NCI-H128 (cell line): Measurements from ENCODE around the gene PAMR1.

Experiments
- DNase-seq: peaks from one replicate; lab custom pipeline; 2025; ENCODE audit not compliant: unreplicated experiment; lab: John Stamatoyannopoulos, UW

Gene PAMR1

DNA sequence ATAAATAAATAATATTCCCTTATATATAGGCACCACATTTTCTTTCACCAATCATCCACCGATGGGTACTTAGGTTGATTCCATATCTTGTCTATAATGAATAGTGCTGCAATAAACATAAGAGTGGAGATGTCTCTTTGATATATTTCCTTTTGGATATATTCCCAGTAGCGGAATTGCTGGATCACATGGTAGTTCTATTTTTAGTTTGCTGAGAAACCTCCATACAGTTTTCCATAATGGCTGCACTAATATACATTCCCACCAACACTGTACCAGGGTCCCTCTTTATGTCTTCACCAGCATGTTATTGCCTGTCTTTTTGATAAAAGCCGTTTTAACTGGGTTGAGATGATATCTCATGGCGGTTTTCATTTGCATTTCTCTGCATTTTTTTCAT, 23.6 kb downstream of the PAMR1 start:
- no peak for DNase-seq

DNA sequence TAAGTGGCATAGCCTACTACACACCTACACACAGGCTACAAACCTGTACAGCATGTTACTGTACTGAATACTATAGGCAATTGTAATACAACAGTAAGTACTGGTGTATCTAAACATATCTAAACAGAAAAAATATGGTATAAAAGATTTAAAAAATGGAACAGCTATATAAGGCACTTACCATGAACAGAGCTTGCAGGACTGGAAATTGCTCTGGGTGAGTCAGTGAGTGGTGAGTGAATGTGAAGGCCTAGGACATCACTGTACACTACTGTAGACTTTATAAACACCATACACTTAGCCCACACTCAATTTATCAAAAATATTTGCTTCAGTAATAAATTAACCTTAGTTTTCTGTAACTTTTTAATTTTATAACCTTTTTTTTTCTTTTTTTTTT, 24.7 kb downstream of the PAMR1 start:
- DNase-seq, result no peak

DNA sequence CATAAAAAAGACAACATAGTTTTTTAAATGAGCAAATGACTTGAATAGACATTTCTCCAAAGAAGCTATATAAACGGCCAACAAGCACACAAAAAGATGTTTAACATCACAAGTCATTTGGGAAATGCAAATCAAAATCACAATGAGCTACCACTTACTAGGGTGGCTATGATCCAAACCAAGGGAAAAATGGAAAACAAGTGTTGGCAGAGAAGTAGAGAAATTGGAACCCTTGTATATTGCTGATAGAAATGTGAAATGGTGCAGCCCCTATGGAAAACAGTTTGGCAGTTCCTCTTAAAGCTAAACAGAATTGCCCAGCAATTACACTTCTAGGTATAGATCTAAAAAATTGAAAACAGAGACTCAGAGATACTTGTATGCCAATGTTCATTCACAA, 29.0 kb downstream of the PAMR1 start:
- no peak for DNase-seq

DNA sequence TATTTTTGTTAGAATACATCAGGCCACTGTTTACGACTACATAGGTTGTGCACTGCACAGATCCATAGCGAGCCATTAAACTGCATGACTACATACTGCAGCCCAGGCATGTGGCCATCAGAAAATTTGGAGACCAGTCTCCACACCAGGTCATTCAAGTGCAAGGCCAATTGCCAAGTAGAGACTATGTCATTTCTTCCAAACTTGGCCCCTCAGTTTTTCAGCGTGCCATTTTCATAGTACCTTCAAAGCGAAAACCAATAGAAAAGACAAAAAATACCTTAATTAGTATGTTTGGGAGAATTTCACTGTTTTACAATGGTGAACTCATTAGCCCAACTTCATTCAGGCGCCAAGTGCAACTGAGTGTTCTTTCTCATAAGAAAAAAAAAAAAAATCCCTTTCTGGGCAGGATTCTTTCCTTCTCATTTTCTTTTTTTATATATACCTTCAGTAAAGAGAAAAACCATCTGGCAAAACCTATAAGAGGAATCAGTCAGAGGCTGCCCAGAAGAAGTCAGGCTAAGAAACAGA, 30.4 kb downstream of the PAMR1 start:
- DNase-seq, result no peak

DNA sequence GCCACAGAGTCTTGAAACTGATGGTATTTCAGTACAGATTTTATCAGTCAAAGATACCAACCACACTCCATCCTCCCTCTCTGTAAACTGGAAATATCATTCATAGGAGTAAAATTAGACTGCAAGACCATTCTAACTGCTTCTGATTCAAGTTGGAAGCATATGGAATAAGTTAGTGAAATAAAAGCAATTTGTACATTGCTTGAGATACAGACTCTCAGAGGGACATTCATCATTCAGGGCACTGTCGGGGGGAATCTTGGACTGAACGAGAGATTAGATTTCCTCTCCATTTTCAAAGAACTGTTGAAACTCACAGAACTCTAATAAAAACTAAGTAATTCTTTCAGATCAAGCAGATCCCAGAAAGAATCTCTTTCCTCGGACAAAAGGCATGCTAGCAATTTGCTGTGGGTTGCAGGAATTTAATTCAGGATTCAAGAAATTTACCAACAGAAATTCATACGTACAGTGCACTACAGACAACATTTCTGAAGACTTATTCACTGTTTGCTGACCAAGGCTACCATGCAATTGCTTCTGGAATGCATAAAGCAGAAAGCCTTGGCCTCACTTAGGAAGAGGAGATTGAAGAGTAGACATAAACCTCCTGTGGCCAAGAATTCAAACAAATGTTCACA, 34.1 kb downstream of the PAMR1 start:
- DNase-seq, result no peak

DNA sequence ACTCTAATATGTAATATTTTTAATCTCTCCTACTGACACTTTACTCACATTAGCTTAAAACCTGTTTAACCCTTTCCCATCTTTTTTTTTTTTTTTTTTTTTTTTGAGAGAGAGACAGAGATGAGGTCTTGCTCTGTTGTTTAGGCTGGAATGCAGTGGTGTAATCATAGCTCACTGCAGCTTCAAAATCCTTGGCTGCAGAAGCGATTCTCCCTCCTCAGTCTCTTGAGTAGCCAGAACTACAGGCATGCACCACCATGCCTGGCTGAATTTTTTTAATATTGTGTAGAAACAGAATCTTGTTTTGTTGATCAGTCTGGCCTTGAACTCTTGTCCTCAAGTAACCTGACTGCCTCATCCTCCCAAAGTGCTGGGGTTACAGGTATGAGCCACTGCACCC, 37.3 kb downstream of the PAMR1 start:
- DNase-seq, result no peak

DNA sequence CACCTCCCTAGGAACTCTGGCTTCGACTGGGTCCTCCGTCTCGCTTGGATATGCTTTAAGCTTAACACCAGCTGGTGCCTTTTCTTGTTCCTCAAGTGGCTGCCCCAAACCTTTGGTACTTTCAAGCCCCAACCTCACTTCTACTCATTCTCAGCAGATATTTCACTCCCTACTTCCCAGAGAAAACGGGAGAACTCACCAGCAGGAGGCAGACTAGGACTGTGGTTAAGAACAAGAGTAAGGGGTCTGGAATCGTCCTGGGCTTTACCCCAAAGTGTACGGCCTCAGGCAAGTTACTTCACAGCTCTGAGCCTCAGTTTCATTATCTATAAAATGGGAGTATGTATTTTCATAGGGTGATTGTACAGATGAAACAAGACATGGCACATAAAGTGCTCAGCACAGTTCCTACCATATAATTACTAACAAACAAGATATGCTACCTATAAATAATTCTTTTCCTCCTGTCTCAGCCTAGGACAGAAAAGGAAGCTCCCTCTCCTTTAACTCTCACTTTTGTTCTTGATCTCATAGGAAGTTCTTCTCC, 37.8 kb downstream of the PAMR1 start:
- DNase-seq, result no peak

DNA sequence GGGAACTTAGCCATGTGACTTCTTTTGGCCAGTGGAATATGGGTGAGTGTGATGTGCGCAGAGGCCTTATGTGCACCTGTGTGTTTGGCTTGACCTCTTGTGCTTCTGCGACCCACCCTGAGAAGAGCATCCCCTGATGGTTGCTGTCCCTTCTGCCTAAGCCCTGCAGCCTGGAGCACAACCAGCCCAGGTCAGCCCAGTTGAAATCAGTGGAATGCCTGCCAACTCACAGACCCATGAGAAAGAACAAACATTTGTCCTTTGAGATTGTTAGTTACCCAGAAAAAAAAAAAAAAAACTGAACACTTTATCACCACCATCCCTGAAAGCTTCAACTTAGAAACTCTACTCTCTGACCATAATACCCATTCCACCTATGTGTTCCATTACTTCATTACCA, 38.5 kb downstream of the PAMR1 start:
- no peak for DNase-seq

DNA sequence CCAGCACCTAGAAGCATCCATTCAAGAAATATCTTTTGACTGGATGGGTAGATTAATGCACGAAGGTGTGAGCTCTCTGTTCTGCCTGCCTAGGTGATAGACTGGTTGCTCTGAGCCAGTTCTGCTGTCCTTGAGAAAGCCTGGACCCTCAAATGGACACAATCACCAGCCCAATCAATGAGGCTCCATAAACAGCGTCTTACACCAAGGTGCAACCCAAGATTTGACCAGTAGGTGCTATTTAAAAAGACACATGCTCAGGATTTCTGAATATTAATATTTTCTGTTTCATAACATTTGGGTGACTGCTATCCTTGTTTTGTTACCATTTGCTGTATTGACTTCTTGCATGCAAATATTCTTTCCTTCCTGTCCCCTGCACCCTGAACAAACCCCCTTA, 39.0 kb downstream of the PAMR1 start:
- no peak for DNase-seq

DNA sequence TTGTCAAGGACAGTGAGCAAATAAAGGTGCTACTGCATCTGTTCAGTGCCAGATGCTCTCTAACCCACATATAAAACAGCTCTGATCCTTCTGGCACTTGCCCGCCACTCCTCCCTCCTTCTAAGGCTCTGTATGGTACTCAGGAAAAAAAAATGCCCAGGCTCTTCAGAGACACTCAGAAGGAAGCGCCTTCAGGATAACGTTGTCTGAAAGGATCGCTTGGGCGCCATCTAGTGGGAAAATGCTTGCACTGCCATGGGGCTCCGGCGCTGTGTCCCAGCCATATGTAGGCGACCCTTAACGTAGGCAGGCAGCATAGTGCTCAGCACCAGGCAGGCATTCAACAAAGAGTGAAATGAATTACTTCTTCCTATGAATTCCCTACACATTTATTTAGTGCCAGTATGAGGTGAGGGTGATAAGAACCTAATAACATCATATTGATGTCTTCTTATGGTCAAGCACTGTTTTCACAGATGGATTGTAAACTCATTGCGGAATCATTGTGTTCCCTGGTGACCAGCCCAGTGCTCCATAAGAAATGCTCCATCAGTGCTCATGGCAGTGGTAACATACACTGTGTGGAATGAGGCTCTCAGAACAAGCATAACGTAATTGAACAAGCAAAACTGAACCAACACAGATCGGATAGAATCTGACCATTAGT, 39.6 kb downstream of the PAMR1 start:
- peak; percentile 75 for DNase-seq

DNA sequence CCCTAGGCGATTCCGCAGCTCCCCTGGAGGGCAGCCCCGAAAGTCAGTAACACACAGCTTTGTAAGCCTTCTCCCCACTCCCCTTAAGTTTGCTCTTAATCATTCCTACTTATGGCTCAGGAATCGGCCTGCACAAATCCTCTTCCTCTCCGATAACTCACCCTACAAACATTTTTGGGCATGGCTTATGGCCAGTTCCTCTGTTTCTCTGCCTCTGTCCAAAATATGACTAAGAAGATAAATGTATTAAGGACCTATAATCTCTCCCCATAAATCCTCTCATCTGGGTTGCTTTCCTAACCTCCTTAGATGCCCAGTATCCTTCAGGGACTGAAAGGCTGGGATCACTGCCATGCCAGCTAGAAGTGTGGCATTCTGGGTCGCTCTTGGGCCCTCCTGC, 41.0 kb downstream of the PAMR1 start:
- DNase-seq, result no peak

DNA sequence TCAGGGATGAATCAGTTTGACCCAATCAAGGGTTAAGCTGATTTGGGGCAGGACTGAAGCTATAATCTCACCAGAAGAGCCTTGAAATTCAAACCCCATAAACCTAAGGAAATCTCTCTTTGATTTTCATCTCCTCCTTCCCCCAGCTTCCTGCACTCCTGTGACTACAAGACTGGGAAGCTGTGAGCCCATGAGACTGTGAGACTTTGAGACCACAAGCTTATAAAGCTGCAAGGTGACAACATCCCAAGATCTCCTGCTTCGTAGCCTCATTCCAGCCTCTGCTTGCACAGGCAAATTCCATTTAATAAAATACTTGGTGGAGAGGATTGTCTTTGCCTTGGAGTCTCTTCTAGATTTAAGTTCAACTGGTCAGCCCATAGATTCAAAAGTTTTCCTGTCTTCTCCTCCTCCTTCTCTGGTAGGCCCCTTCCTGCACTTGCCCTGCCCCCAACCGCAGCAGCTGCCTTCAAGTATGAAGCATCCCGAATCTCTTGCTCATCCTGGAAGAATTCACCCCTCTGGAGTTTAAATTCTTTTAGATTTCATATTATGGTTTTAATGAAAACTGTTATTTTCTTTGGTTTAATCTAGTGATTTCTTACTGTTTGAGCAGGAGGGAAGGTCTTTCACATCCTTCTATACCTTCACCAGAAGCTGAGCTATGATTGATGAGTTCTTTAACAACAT, 42.1 kb downstream of the PAMR1 start:
- DNase-seq, result no peak

DNA sequence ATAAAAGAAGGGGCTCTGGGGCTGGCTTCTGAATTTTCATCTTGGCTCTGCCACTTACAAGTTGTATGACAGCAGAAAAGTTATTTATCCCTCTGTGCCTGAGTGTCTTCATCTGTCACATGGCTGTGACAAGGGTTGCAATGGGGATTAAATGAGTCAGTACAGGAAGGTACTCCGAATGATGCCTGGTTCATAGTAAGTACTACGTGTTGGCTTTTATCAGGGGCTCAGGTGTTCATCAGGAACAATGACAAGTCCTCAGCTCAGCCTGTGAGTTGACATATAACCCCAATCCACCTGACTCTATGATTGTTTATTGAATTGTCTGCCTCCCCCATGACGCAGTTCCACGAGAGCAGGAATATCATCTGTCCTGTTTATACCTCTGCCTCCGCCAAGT, 45.7 kb downstream of the PAMR1 start:
- DNase-seq, result no peak

DNA sequence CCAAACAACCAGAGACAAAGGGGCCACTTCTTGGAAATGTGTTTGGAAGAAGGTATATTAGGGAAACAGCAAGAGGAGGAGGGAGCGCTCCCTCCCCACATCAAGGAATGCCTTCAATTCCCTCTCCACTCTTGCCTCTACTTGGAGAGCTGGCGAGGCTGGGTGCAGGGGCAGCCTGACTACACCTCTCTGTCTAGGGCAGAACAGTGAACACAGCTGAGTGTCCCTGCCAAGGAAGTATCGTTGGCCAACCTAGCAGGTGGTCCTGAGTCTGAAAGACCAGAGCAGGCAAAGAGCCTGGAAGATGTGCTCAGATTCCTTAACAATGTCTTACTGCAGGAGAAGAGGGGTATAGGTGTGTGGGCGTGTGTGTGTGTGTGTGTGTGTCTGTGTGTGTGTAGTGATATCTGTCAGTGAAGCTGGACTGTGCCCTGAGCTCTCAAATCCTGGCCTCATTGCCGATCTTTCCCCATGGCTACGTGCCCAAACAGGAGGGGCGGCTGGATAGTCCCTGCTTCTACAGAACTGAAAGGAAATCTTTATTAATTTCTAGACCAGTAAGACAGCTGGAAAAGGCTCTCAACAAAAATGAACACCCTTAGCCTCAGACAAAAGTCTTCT, 46.8 kb downstream of the PAMR1 start:
- no peak for DNase-seq

DNA sequence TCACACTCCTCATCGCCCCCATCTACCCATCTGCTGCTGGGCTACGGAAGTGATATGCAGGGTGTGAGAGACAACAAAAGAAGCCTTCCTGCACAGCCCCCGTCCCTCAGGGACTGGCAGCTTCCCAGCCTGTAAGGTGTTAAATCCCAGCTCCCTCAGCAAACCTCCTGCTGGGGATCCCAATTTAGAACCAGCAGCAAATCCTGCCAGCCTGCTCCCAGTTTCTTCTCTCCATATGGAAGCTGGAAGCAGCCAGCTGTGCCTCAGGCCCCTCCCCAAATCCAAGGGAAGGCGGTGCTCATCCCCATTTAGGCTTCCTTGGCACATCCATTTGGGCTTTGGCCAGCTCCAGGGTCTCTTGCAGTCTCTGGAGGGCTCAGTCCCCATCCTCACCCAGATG, 47.5 kb downstream of the PAMR1 start:
- no peak for DNase-seq

DNA sequence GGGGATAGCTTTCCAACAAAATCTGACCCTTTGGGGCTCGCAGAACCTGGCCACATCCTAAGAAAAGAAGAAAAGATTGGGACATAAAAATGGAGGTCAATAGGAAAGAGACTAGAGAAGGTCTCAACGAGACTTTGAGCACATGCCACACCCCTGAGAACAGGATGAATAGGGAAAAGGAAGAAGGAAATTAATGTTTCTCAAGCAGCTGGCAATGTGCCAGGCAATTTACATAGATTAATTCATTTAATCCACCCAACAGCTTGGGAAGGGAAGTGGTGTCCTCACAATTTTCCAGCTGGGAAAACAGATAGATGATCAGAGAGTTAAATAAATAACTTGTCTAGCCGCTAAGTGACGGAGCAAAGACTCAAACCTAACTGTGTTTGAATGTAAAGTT, 50.7 kb downstream of the PAMR1 start:
- DNase-seq, result no peak

DNA sequence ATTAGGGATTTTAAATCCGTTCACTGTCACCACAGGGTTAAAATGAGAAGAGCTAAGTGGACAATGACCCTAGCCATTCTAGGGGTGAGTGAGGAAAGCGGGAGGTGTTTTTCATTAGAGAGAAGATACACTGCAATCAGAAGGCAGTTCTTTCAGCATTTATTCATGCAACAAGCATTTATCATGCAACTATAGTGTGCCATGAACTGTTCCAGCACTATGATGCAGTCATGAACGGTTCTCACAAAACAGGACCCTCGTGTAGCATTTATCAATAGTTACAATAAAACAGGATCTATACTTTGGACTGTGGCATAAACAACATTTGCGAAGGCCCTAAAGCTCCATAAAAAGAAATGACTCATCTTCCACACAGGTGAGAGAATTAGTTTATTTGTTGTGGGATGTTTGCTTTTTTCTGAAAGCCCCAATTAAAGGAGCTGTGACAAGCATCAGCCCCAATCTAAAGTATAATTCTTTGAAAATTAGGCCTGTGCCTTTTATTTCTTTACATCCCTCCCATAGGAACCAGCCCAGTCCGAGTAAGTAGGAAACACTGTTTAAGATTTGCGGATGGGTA, 51.5 kb downstream of the PAMR1 start:
- DNase-seq, result no peak

DNA sequence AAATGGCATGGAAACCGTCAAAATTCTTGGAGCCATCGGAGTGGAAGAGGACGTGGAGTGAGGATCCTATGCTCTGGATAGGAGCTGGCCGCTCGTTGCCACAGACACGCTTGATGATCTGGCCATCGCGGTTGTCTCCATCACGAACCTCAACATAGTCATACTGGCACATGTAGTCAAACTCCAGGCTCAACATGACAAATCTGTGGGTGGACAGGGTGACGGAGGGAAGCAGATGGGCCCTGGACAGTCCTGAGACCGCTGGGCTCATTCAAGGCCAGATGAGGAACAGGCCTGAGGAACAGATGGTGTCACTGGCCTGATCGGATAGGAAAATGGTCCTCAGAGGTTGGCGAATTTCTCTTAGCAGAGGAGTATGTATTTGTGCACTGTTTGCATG, 54.8 kb downstream of the PAMR1 start:
- DNase-seq, result no peak

DNA sequence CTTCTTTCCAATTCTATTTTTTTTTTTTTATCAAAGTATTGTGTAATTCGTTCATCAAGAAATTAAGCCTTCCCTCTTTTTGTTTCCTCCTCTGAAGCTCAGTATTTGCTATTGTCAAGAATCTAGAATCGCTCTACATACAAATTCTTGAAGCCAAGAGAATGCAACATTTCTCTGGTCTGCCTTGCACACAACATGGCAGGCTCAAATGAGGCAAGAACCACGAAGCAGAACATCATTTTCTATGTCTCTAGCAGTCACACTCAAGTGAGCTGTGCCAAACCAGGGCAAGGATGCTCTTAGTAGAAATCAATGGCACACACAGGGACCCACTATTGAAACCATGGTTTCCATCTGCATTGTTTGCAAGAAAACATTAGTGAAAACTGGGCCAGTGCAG, 59.4 kb downstream of the PAMR1 start:
- no peak for DNase-seq

DNA sequence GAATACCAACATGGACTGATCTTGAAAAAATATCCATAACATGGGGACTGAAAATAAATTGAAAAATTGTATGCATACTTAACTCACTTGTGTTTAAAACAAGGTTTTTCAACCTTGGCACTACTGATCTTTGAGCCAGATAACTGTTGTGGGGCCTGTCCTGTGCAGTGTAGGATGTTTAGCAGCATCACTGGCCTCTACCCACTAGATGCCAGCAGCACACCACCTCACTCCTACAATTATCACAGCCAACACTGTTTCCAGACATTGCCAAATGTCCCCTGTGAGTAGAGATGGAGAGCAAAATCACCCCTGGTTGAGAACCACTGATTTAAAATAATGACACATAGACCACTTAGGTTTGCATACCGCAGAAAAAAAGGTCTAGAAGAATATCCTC, 61.1 kb downstream of the PAMR1 start:
- DNase-seq, result no peak

DNA sequence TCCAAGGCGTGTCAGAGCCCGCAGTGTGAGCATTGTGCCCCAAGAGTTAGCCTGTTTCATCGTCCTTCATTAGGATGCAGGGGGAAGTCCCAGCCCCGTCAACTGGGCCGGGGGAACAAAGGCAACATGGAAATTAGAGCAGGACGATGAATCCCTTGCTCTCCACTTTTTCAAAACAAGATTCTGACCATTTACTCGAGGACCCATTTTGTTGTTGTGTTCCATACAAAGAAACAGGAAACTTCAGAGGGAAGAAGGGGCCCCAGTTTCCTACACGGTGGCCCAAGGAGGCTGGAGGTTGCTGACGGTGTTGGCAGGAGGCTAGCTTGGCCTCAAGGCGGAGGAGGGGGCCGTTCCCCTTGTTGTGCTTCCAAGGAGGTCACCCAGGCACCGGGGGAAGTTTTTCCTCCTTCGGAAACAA, 62.1 kb downstream of the PAMR1 start:
- no peak for DNase-seq
